SH-SY5Y (cell line): ENCODE data around the gene ABCA1.

Experiments
- GATA2 ChIP-seq: IDR thresholded peaks from 2 replicates; pipeline ENCODE4 v1.6.1; 2011; ENCODE audit warnings: mild to moderate bottlenecking, low read depth, low read length
- GATA3 ChIP-seq: IDR thresholded peaks from 2 replicates; pipeline ENCODE4 v1.6.1; 2011; ENCODE audit warnings: low read depth, mild to moderate bottlenecking, low read length, moderate library complexity

Gene ABCA1

DNA sequence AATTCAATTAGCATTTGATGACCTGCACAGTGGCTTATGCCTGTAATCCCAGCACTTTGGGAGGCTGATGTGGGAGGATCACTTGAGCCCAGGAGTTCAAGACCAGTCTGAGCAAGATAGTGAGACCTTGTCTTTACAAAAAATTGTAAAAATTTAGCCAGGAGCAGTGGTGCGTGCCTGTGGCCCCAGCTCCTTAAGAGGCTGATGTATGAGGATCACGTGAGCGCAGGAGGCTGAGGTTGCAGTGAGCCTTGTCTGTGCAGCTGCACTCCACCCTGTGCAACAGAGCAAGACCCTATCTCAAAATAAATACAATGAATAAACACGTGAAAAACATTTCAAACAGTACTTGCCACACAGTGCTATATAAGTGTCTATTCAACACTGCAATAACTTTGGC lies 4.2 kb downstream of the ABCA1 start:
- no peak for TF ChIP-seq GATA2
- no peak for TF ChIP-seq GATA3

DNA sequence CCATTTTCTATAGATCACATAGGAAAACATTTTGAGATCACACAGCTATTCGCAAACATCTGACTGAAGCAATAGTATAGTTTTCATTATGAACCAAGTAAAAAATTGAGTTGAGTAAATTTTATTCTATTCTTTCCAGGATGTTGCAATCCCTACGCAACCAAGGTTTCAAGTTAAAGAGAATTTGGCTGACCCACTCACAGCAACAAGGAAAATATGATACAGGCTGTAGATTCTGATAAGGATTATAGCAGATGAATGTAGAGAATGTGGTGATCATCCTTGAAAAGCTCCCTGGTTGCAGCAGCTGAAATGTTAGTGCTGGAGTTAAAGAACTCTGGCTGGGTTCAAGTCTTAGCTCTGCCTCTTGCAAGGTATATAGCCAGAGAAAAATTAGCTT lies 4.7 kb downstream of the ABCA1 start:
- no peak for TF ChIP-seq GATA2
- no peak for TF ChIP-seq GATA3

DNA sequence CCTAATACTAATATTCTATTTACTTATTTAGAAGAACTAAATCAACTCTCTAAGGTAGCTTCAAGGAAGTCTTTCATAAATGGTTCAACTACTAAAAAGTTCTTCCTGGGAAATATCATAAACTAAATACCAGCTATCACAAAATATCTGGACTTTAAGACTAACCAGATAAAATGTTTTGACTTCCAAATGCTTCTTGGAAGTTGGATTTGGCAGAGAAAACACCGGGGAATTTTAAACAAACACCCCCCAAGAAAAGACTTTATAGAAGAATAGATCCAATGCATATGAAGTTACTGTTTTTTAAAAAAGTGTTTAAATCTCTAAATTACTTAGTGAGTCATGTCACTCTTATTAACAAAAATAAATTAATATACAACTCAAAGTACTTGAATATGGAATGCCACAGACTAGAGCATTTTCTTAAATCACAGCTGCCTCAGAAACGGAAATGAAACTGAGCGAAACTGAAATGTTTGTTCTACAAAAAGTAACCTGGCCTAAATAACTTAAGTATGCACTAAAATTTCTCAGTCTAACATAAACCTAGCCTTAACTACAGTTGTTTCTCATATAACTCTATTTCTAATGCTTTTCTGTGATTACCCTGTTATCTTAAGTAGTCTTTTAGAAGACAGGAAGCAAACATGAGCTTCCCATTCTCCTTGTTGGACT lies 6.8 kb downstream of the ABCA1 start:
- TF ChIP-seq GATA3 (no peak), GATA2 (no peak)

DNA sequence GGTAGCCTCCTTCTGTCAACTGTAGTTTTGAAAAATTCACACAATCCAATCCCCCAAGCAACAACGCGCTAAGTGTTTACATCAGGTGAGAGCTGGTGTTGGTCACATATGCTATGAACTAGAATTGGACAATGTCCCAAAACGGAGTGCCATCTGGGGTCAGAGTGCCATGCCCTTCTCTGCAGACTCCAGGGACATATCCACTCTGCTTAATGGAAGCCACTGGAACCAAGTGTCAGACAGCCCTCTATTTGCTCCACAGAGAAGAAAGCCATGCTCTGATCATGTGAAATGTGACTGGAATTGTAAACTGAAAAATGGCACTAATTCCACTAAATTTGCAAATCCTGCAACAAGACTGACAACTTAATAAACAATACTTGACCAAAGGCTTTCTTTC lies 12.2 kb downstream of the ABCA1 start:
- no peak for TF ChIP-seq GATA3
- no peak for TF ChIP-seq GATA2

DNA sequence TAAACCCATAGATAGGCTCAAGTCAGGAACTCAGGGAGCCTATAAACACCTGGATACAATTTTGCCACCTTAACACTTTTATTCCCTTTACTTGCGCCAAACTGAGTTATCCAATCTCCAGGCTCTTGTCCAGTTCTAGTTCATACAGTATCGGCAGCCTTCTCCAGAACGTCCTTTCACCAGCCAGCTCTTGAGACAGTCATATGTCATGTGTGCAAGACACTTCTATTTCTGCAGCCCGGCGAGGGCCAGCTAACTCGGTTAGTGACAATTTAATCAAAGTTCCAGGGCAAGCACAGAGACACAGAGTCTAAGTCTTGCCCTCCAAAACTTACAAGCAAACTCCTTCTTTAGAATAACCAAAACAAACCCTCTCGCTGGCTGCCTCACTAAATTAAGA lies 12.9 kb downstream of the ABCA1 start:
- TF ChIP-seq GATA2 (no peak), GATA3 (no peak)

DNA sequence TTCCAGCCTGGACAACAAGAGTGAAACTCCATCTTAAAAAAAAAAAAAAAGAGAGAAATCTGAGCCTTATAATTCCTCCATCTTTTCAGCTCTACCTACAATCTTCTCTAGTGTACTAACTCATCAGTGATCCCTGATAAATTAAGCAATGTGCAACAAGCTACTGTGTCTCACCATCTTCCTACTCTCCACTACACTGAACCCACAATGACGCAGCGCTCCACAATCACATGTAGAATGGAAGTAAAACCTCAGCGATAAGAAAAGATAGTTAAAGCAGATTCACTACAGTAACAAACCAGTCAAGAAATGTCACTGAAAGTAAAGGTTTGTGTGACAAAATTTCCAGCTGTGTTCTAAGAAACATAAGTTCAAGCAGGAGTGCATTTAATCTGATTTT lies 13.5 kb downstream of the ABCA1 start:
- TF ChIP-seq GATA3 (no peak), GATA2 (no peak)

DNA sequence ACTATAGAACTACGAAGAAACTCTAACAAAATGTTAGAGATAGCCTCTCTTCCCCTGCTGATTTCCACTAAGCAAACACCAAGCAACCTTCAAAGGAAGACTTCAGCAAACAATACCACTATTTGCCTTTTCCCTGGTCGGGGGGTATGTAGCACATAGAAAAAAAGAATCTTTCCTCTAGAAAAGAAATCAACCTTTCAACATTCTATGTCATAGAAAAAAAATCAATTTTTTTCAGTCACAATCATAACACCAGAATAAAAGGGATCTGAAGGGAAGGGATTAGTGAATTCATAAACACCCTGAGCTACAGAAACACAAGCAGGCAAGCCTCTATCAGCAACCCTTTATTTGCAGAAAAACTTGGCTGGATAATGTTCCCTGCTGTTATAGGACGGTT lies 15.3 kb downstream of the ABCA1 start:
- no peak for TF ChIP-seq GATA3
- TF ChIP-seq GATA2 = no peak

DNA sequence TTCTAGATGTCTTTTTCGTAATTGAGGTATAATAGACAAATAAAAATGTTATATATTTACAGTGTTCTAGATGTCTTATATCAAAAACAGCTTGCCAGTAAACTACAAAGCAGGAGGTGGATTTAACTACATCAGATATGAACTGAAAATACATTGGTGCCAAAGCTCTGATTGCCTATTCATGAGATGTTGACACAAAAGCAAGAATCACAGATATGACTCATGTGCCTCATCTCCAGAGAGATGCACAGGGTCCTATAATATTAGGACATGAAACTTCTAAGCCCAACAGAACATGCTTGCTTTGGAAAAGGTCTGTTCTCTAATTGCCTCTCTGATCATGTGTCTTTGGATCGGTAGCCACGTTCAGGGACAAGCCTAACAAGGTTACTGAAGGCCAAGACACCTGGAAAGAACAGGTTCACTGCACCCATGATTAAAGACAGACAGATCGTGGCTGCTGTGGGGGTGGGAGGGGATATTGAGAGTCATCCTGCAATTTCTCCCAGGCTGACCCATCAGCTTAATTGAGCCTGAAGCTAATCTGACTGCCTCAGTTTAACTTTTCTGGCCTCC lies 16.8 kb downstream of the ABCA1 start:
- TF ChIP-seq GATA2 (no peak), GATA3 (no peak)

DNA sequence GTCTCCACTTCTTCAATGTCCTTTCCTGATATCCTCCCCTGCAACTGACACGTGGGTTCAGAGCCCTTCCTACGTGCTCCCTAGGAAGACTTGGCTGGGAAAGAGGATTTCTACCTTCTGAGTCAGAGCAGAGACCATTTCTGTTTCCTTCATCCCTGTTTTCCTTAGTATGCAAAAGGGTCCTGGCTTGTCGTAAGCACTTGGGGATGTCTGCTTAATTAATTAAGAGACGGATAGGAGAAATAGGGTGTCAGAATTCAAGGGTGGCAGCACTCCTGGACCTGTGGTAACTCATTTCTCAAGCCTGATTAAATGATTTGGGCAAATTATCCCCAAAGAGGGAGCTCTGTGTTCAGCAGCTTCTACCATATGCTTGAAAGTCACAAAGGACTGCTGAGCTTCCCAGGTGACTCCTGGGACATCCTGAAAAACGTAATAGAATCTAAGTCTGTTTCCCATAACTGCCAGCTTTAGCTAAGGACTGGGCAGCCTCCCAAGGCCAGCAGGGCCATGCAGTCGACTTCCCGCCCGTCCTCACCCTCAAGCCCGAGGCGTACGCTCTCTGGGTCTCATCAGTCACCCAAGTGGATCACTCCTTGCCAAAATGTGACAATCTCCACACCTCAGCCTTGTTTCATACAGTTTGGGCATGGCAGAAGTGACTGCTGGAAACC lies 20.5 kb downstream of the ABCA1 start:
- TF ChIP-seq GATA3 (no peak), GATA2 (no peak)

DNA sequence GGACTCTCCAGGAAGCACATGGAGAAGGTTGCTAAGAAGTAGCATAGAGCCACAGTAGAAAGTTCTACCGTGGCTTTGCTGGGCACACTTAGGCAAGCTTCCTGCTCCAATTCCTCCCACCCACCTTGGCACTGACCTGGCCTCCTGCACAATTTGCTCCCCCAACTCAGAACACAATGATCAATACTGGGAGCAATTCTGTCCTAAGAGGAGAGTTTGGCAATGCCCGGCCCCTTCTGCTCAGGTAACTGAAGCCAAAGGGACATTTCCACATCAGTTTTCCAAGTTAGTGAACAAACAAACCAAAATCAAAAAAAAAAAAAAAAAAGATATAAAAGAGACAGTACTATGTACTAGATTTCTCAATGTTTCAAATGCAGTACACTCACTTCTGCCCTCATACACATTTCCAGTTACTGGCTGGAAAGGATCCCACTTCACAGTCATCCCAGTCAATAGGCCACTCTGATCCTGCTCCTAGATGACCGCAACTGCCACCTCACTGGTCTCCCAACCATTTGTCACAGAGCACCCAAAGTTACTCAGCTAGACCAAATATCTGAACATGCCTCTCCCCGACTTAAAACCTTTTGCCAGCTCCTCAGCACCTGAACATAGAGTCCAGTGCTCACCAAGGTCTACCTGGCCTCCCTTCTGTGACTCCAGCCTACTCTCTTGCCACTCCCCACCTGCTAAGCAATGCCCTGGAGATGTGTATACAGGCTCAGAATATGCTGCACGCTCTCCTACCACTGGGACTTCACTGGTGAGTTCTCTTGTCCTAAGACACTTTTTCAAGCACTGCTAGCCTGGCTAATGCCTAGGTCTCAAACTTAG lies 21.3 kb downstream of the ABCA1 start:
- TF ChIP-seq GATA2 (no peak), GATA3 (no peak)

DNA sequence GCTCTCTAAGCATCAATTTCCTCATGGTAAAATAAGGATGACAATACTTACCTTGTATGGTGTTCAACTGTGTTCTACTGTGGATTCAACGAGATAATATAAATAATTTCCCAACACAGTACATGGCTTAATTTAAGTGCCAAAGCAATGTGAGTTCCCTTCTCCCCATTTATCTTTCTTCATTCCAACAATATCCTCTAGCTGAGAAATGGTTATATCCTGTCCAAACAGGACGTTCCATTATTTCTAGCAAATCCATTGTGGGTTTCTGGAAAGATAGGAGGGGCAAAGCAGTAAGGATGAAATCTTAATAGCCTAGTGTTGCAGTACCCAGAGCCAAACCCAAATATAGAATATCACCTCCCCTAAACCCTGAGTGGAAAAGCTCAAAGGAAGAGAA lies 22.0 kb downstream of the ABCA1 start:
- TF ChIP-seq GATA2 = no peak
- no peak for TF ChIP-seq GATA3

DNA sequence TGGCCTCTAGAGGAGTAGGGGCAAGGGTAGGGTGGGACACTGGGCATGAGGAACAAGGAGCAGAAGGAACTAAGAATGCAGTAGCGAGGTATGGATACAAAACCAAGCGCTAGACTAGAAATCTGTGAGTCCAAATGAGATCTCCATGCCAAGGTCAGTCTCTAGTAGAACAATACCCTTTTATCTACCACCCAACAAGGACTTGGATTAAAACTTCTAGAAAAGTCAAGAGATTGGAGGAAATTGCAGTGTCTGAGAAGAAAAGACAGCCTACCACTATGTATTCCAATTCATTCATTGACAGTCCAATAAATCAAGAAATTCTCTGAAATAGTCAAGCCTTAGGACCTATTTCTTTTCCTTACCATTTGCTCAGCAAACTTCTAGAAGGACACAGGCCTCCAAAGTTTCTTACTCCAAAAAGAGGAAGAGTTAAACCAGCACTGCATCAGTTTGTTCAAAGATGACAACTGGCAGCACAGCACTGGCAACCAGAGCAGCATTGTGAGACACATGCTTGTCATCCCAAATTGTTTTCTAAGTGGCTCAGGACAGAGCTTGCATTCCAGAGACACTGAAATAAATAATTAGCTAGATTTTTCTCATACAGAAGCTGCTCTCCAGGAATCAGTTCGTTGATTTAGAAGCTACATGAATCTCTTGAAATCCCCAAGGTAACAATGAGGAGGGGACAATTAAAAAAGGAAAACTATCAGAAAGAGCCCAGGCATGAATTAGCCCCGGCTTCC lies 22.6 kb downstream of the ABCA1 start:
- TF ChIP-seq GATA2 (no peak), GATA3 (no peak)

DNA sequence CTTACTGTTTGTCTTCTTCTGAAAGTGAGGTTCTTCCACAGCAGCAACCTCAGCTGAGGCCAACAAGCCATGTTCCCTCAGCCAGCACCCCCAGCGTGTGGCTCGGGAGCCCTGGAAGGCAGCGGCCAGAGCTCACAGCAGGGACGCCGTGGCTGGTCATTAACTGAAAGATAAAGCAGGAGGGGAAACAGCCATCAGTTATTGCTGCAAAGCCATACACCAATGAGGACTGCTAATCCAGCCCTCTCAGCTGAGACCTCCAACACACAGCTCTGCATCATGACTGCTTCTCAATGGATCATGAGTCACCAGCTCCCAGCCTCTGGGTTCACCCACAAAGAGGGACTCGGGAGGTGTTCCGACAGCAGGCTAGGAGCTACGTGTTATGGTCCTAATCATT lies 24.3 kb downstream of the ABCA1 start:
- no peak for TF ChIP-seq GATA3

DNA sequence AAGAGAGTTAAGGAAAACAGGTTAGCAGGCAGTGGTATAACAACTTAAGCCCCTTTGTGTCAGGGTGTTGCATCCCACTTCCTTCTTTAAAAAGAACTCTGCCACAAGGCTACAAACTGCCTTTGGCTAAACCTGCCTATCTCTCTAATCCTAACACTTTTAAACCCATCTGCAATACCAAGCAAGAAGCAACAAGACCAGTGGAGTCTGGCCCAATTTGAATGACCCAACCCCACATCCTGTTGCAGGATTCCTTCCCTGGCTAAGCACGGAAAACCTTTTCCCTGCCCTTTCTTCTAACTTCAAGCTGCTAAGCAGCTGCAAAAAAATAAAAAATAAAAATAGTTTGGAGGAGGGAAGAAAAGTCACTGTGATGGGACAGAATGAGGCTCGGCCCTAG lies 27.1 kb downstream of the ABCA1 start:
- TF ChIP-seq GATA3 (no peak), GATA2 (no peak)
